ENCODE results near the gene KIF13A. TPM values are rescaled to one million over a fixed set of nuclear protein-coding genes. Genes with fewer than 3 reads are reported as not detected.
"Not testable (repeated sequence)": the region's sequence is repeated elsewhere in the genome, so short reads cannot be mapped to it uniquely, and the experiment has no call there.

The KIF13A gene
- total RNA-seq, 1 donor = 86.8 TPM

DNA sequence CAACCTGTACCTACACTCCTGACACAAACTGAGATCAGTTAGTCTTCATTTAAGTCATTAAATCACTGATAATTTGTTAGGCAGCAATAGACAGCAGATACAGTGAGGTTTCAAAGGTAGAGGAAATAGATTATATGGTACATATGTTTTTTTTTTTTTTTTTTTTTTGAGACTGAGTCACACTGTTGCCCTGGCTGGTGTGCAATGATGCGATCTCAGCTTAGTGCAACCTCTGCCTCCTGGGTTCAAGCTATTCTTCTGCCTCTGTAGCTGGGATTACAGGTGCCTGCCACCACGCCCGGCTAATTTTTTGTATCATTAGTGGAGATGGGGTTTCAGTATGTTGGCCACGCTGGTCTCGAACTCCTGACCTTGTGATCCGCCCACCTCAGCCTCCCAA, 38.2 kb upstream of the KIF13A start:
- TF ChIP-seq, protein P1, sequence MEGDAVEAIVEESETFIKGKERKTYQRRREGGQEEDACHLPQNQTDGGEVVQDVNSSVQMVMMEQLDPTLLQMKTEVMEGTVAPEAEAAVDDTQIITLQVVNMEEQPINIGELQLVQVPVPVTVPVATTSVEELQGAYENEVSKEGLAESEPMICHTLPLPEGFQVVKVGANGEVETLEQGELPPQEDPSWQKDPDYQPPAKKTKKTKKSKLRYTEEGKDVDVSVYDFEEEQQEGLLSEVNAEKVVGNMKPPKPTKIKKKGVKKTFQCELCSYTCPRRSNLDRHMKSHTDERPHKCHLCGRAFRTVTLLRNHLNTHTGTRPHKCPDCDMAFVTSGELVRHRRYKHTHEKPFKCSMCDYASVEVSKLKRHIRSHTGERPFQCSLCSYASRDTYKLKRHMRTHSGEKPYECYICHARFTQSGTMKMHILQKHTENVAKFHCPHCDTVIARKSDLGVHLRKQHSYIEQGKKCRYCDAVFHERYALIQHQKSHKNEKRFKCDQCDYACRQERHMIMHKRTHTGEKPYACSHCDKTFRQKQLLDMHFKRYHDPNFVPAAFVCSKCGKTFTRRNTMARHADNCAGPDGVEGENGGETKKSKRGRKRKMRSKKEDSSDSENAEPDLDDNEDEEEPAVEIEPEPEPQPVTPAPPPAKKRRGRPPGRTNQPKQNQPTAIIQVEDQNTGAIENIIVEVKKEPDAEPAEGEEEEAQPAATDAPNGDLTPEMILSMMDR (IDR thresholded peaks at IDR 0.05; ENCODE audit: insufficient read depth, low read length) = no peak
- no peak for DNase-seq (ENCODE audit: low read depth)
- H3K4me3 ChIP-seq (ENCODE audit: low read depth, low read length) = no peak overlapping the region

DNA sequence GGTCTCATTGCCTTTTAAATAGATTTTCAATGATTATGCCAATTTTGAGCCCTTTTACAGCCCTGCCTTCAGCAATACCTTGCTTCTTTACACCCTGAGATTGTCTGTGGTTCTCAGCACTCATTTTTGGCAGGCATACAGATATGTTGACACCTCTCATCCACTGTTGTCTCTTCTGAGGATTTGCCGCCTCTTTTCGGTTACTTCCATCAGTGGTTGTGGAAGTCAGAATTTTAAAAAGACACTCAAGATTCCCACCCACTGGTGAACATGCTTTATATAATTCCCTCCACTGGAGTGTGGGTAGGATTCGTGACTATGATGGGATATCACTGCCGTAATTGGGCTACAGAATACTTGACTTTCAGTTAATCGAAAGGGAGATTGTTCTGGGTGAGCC, 37.4 kb upstream of the KIF13A start:
- TF ChIP-seq, protein P1 (IDR thresholded peaks at IDR 0.05; ENCODE audit: insufficient read depth, low read length) = no peak
- H3K4me3 ChIP-seq (ENCODE audit: low read depth, low read length) = no peak overlapping the region
- DNase-seq (ENCODE audit: low read depth) = no peak

DNA sequence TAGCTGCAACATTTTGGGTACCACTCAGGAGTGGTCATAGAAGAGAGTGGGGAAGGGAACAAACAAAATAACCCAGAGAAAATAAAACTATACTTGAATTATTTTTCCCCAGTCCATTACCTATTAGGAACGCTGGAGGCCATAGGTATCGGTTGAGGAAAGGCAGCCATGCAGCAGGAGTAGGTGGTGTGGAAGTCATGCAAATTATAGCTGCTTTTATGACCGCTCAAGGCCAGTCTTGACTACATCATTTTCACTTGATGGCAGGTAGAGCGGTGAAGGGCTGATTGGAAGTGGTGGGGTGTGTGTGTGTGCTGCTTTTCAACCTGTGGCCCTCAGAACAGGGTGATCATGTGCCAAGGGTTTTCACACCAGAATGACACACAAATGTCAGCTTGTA, 36.5 kb upstream of the KIF13A start:
- no peak for DNase-seq (ENCODE audit: low read depth)
- TF ChIP-seq, protein P1 (IDR thresholded peaks at IDR 0.05; ENCODE audit: insufficient read depth, low read length) = no peak
- no peak overlapping the region for H3K4me3 ChIP-seq (ENCODE audit: low read depth, low read length)

DNA sequence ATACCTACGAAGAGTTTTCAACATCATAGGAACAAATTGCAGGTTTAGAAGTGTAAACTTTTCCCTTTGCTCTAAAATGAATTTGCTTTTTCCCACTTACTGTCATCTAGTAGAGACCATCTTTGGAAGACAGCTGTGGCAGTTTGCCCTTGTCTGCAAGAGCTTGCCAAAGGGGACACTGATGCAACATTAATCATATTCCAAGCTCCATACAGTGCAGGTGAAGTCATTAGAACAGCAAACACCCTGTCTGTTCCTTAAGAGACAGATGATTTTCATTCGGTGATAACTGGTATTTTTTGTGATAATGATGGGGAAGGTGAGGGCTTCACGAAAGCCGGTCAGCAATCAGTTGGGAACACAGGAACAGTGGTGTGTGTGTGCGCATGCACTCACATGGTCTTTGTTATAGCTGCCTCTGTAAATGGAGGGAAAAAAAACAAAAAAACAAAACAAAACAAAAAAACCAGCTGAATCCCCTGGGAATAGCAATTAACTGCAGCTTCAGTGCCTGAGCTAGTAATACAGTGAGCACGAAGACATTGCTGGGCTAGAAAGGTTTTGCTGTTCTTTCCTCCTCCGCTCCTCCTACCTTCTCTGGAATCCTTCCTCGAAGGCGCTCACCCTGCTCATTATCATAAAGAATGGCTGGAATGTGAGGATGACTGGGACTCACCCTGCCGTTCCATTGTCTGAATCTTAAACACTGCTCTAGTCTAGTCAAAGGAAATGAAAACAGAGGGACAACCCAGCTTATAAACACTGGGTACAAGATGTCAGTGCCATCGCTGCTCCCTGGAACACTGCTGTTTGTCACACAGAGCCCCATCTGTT, 35.2 kb upstream of the KIF13A start:
- TF ChIP-seq, protein P1 (IDR thresholded peaks at IDR 0.05; ENCODE audit: insufficient read depth, low read length) = no peak
- no peak overlapping the region for H3K4me3 ChIP-seq (ENCODE audit: low read depth, low read length)

DNA sequence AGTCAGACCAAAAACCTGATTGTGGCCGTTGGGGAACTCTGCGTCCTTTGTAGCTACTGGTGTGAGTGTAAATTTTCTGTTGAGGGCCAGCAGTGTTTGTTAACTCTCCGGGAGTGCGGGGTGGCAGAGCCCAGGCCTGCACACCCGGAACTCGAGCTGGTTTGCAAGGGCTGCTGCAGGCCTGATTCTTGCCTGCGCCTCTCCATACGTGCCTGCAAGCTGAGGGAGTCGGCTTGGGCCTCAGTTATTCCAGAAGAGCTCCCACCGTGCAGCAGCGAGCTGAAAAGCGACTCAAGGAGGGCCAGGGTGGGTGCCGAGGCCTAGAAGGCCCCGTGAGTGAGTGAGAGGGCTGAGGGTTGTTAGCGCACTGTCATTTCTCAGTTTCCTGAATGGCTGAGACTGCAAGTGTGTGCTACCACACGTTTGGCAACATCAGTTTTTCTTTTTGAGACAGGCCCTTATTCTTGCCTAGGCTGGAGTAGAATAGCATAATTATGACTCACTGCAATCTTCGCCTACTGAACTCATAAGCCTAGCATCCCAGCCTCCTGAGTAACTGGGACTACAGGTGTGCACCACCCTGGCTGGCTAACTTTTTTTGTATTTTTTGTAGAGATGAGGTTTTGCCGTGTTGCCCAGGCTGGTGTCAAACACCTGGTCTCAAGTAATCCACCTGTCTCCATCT, 33.9 kb upstream of the KIF13A start:
- H3K4me3 ChIP-seq (ENCODE audit: low read depth, low read length) = no peak overlapping the region
- TF ChIP-seq, protein P1 (IDR thresholded peaks at IDR 0.05; ENCODE audit: insufficient read depth, low read length) = no peak
- no peak for DNase-seq (ENCODE audit: low read depth)

More for the DNA sequence above, 35.2 kb upstream of the KIF13A start:
- peak; percentile 75 for DNase-seq (ENCODE audit: low read depth)

DNA sequence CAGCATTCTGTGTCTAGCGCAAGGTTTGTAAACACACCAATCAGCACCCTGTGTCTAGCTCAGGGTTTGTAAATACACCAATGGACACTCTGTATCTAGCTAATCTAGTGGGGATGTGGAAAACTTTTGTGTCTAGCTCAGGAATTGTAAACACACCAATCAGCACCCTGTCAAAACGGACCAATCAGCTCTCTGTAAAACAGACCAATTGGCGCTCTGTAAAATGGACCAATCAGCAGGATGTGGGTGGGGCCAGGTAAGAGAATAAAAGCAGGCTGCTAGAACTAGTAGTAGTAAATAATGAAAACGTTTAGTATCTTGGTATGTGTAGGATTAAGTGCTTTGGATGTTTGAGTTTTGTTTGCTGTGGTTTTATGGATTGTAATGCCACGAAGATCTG, 33.1 kb upstream of the KIF13A start:
- not testable (repeated sequence) for H3K4me3 ChIP-seq (ENCODE audit: low read depth, low read length); DNase-seq (ENCODE audit: low read depth)
